H1 (cell line): ENCODE data around the gene FHIT. TPM values are rescaled to one million over a fixed set of nuclear protein-coding genes. Genes with fewer than 3 reads are reported as not detected.

Source experiments
- CTCF ChIA-PET: fragments of 300-600 bp; sonication (Branson Sonifier 250); formaldehyde crosslinking; loops from one replicate; lab custom pipeline; 2021; ENCODE audit not compliant: partially characterized antibody; lab: Charles Lee
- POLR2A ChIA-PET: fragments of 300-600 bp; sonication (Branson Sonifier 250); formaldehyde crosslinking; loops from one replicate; lab custom pipeline; 2021; ENCODE audit warnings: inconsistent platforms; ENCODE audit not compliant: partially characterized antibody; lab: Charles Lee
- DNase-seq, 2 experiments: peaks; one replicate each; pipeline versions ENCODE4 v3.0.0 to v3.0.0-alpha.2; 2010 to 2022; ENCODE audit warnings: low spot score in 2 of 2, low read depth in 1 of 2, mixed read lengths in 1 of 2
- FAIRE-seq: peaks from 2 replicates; lab custom pipeline; 2011; peaks lifted over from hg19 to GRCh38; lab: Jason Lieb, UNC
- H2AFZ ChIP-seq: 2 replicates; pipeline ENCODE4 v1.8.1; 2012; ENCODE audit warnings: low read length, inconsistent platforms
- H2AK5ac ChIP-seq: 2 replicates; pipeline ENCODE4 v1.6.1; 2013; ENCODE audit warnings: low read depth, low read length
- H2BK120ac ChIP-seq: replicated peaks from 2 replicates; pipeline ENCODE3; 2013; ENCODE audit warnings: low read depth, low read length, inconsistent platforms
- H2BK12ac ChIP-seq: 2 replicates; pipeline ENCODE4 v1.6.1; 2013; ENCODE audit warnings: low read depth, low read length
- H2BK15ac ChIP-seq: 2 replicates; pipeline ENCODE4 v1.6.1; 2013; ENCODE audit warnings: low read length
- H2BK20ac ChIP-seq: 2 replicates; pipeline ENCODE4 v1.6.1; 2013; ENCODE audit warnings: low read length
- H2BK5ac ChIP-seq: 2 replicates; pipeline ENCODE4 v1.6.1; 2013; ENCODE audit warnings: low read depth, low read length
- H3K14ac ChIP-seq: 2 replicates; pipeline ENCODE4 v1.6.1; 2013; ENCODE audit warnings: inconsistent platforms; ENCODE audit not compliant: insufficient read length
- H3K18ac ChIP-seq: 2 replicates; pipeline ENCODE4 v1.6.1; 2013; ENCODE audit warnings: low read length; ENCODE audit errors: extremely low read depth
- H3K23ac ChIP-seq: 2 replicates; pipeline ENCODE4 v1.6.1; 2013; ENCODE audit warnings: inconsistent platforms; ENCODE audit not compliant: insufficient read length
- H3K23me2 ChIP-seq: 2 replicates; pipeline ENCODE4 v1.6.1; 2013; ENCODE audit warnings: low read depth, low read length
- H3K27ac ChIP-seq: 2 replicates; pipeline ENCODE4 v1.6.1; 2011; ENCODE audit warnings: low read depth, low read length, inconsistent platforms
- H3K27me3 ChIP-seq, 4 experiments: replicated peaks in 1 of 4; 1 replicate in 1 of 4; 2 replicates in 3 of 4; pipeline versions ENCODE4 v1.6.1 to v1.8.1; 2011 to 2013; ENCODE audit warnings: low read length in 3 of 4, mild to moderate bottlenecking in 3 of 4, inconsistent platforms in 2 of 4, mixed read lengths in 2 of 4, moderate library complexity in 1 of 4; ENCODE audit not compliant: control insufficient read depth in 3 of 4, insufficient read depth in 3 of 4; ENCODE audit errors: extremely low read depth in 1 of 4
- H3K36me3 ChIP-seq, 4 experiments: 2 replicates each; pipeline versions ENCODE4 v1.6.1 to v1.8.1; 2011 to 2013; ENCODE audit warnings: mild to moderate bottlenecking in 4 of 4, low read length in 3 of 4, moderate library complexity in 2 of 4, control low read depth in 1 of 4, inconsistent platforms in 1 of 4; ENCODE audit not compliant: insufficient read depth in 4 of 4, control insufficient read depth in 2 of 4
- H3K4ac ChIP-seq: replicated peaks from 2 replicates; pipeline ENCODE3; 2013; ENCODE audit warnings: low read length, low read depth, mixed read lengths, inconsistent platforms; ENCODE audit not compliant: insufficient read length
- H3K4me1 ChIP-seq, 4 experiments: replicated peaks in 1 of 4; 1 replicate in 1 of 4; 2 replicates in 3 of 4; pipeline versions ENCODE4 v1.6.1 to v1.8.1; 2011 to 2013; ENCODE audit warnings: low read length in 3 of 4, inconsistent platforms in 2 of 4, mixed read lengths in 1 of 4; ENCODE audit not compliant: insufficient read depth in 4 of 4, control insufficient read depth in 3 of 4
- H3K4me2 ChIP-seq, 2 experiments: 2 replicates each; pipeline versions ENCODE4 v1.6.1 to v1.8.1; 2011 to 2013; ENCODE audit warnings: low read depth in 2 of 2, low read length in 2 of 2, control low read depth in 1 of 2, inconsistent platforms in 1 of 2, mild to moderate bottlenecking in 1 of 2; ENCODE audit not compliant: insufficient read depth in 1 of 2
- H3K4me3 ChIP-seq, 4 experiments: fragments of 200-600, 300-600 bp in 1 of 4; sonication (generic), shearing (Covaris generic), sonication (Bioruptor Twin) in 1 of 4; 2 replicates each; pipeline versions ENCODE4 v1.5.1 to v1.8.1; 2011 to 2016; ENCODE audit warnings: low read length in 4 of 4, low read depth in 3 of 4, control low read depth in 2 of 4, inconsistent platforms in 2 of 4, mild to moderate bottlenecking in 2 of 4, mixed read lengths in 1 of 4, moderate library complexity in 1 of 4; ENCODE audit not compliant: insufficient read depth in 2 of 4; ENCODE audit errors: extremely low read depth in 1 of 4
- H3K56ac ChIP-seq: replicated peaks from 2 replicates; pipeline ENCODE3; 2013; ENCODE audit warnings: low read depth, mild to moderate bottlenecking, mixed read lengths, low read length, inconsistent platforms; ENCODE audit not compliant: insufficient read length
- H3K79me1 ChIP-seq: 2 replicates; pipeline ENCODE4 v1.6.1; 2013; ENCODE audit warnings: low read depth, low read length, control low read depth
- H3K79me2 ChIP-seq, 2 experiments: 2 replicates each; pipeline versions ENCODE4 v1.6.1 to v1.8.1; 2012 to 2013; ENCODE audit warnings: low read length in 2 of 2, mild to moderate bottlenecking in 2 of 2, inconsistent platforms in 1 of 2; ENCODE audit not compliant: insufficient read depth in 2 of 2, control insufficient read depth in 1 of 2
- H3K9ac ChIP-seq, 4 experiments: replicated peaks in 1 of 4; 1 replicate in 1 of 4; 2 replicates in 3 of 4; pipeline versions ENCODE4 v1.6.1 to v1.8.1; 2011 to 2013; ENCODE audit warnings: low read depth in 3 of 4, low read length in 3 of 4, control low read depth in 2 of 4, mild to moderate bottlenecking in 2 of 4, moderate library complexity in 2 of 4, inconsistent platforms in 1 of 4; ENCODE audit errors: extremely low read depth in 1 of 4
- H3K9me3 ChIP-seq, 2 experiments: 2 replicates each; pipeline versions ENCODE4 v1.6.1 to v1.8.1; 2012 to 2013; ENCODE audit warnings: mild to moderate bottlenecking in 2 of 2, moderate library complexity in 2 of 2, control low read depth in 1 of 2, inconsistent platforms in 1 of 2, low read depth in 1 of 2, low read length in 1 of 2, mixed read lengths in 1 of 2; ENCODE audit not compliant: insufficient read depth in 2 of 2
- H4K20me1 ChIP-seq, 2 experiments: replicated peaks in 1 of 2; 2 replicates each; pipeline versions ENCODE3 to v1.8.1; 2011 to 2013; ENCODE audit warnings: inconsistent platforms in 2 of 2, low read length in 2 of 2, mild to moderate bottlenecking in 1 of 2; ENCODE audit not compliant: insufficient read depth in 2 of 2, control insufficient read depth in 1 of 2
- H4K5ac ChIP-seq: 2 replicates; pipeline ENCODE4 v1.6.1; 2013; ENCODE audit warnings: low read length, low read depth, mixed read lengths, inconsistent platforms; ENCODE audit not compliant: insufficient read length
- H4K8ac ChIP-seq: 2 replicates; pipeline ENCODE4 v1.8.0; 2013; ENCODE audit warnings: mild to moderate bottlenecking, moderate library complexity, low read length, inconsistent platforms; ENCODE audit not compliant: insufficient read depth; ENCODE audit errors: extremely low read depth
- H4K91ac ChIP-seq: replicated peaks from 2 replicates; pipeline ENCODE3; 2013; ENCODE audit warnings: low read length, mixed read lengths, inconsistent platforms; ENCODE audit not compliant: insufficient read length
- BCL11A ChIP-seq, 2 experiments: IDR thresholded peaks; one replicate each; pipeline ENCODE4 v1.6.1; 2011; ENCODE audit warnings: low read depth in 2 of 2, low read length in 2 of 2, mild to moderate bottlenecking in 2 of 2
- CHD1 ChIP-seq: IDR thresholded peaks from 2 replicates; pipeline ENCODE4 v1.6.1; 2012; ENCODE audit warnings: low read depth, low read length, improper control_type of control experiment
- GABPA ChIP-seq: IDR thresholded peaks from 2 replicates; pipeline ENCODE4 v1.6.1; 2011; ENCODE audit warnings: mild to moderate bottlenecking, low read length, moderate library complexity, borderline replicate concordance; ENCODE audit not compliant: insufficient read depth
- YY1 ChIP-seq: IDR thresholded peaks from 2 replicates; pipeline ENCODE4 v1.6.1; 2011; ENCODE audit warnings: low read depth, mild to moderate bottlenecking, low read length
- WGBS, 2 experiments: shearing (Covaris generic) in 1 of 2; methylation state at CpG; one replicate each; pipeline versions ENCODE4 v1.1.6 to v1.1.7; 2013 to 2015; ENCODE audit warnings: low lambda C conversion rate in 2 of 2, mixed read lengths in 2 of 2, inconsistent platforms in 1 of 2, low coverage in 1 of 2, missing lambda C conversion rate in 1 of 2; ENCODE audit not compliant: insufficient replicate concordance in 2 of 2, insufficient coverage in 1 of 2, insufficient read length in 1 of 2; ENCODE audit errors: extremely low coverage in 1 of 2, missing lambda C conversion rate in 1 of 2; 5-methylcytosine and 5-hydroxymethylcytosine counted together
- polyA plus RNA-seq, 7 experiments: library from polyadenylated mRNA; depleted of rRNA in 3 of 7; stranded (reverse) in 5 of 7; unstranded in 2 of 7; fragments of >200 nt in 5 of 7; fragments of 200-250 nt in 2 of 7; gene quantifications; 1 replicate in 5 of 7; 2 replicates in 1 of 7; 4 replicates in 1 of 7; pipeline versions ENCODE4 v1.2.1 to v1.2.3, GENCODE V29; 2011 to 2013; ENCODE audit warnings: missing spikeins in 2 of 7, mixed read lengths in 2 of 7
- total RNA-seq: library from RNA; stranded (reverse); fragmentation: NEBNext Ultra II Directional; extraction: Animal tissue kit (Norgen Biotek cat#: 25700); gene quantifications from 2 replicates; pipeline ENCODE4 v1.2.1, GENCODE V29; 2021

The FHIT gene
- total and polyA plus RNA-seq, 2 of the 8 experiments (the other 6 are each of a cell fraction or from before 2014, with no cell fraction given), result 1.2 to 3.2 TPM

DNA sequence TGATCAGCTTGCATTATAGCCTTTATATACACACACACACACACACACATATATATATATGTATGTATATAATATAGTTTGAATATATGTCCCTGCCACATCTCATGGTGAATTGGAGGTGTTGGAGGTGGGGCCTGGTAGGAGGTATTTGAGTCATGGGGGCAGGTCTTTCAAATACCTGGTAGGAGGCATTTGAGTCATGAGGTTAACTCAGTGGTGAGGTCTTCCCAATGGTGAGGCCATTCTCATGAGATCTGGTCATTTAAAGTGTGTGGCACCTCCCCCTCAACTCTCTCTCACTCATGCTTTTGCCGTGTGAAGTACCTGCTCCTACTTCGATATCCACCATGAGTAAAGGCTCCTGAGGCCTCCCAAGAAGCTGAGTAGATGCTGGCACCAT lies 27.5 kb upstream of the FHIT start:
- Histone ChIP-seq H3K79me1 (no peaks in the 10 kb centered on the region), H2BK15ac (no peak overlapping the region), H3K27ac (no peak overlapping the region), H3K23ac (no peak overlapping the region), H2BK12ac (no peak overlapping the region), H3K9ac (no peak overlapping the region), H3K27me3 (no peaks in the 10 kb centered on the region), H2BK120ac (no peak overlapping the region), H2BK5ac (no peak overlapping the region), H4K91ac (no peak overlapping the region), H3K4me1 (no peaks in the 10 kb centered on the region), H3K4ac (no peak overlapping the region), H4K5ac (no peak overlapping the region), H4K8ac (no peak overlapping the region), H3K4me3 (no peak overlapping the region), H3K36me3 (no peaks in the 10 kb centered on the region), H3K79me2 (no peaks in the 10 kb centered on the region), H2BK20ac (no peak overlapping the region), H3K18ac (no peak overlapping the region), H4K20me1 (no peaks in the 10 kb centered on the region), H2AFZ (no peak overlapping the region), H3K14ac (no peak overlapping the region), H3K4me2 (no peak overlapping the region), H3K9me3 (no peaks in the 10 kb centered on the region), H3K23me2 (peaks cover 2% of the 10 kb centered on the region), H2AK5ac (no peak overlapping the region), H3K56ac (no peak overlapping the region)
- WGBS, 2 experiments, result 100% methylated on average over 2 of the region's 2 CpGs; no CpG with 5 or more reads in 1 of the 2 experiments
- TF ChIP-seq GABPA, result no peak
- no peak for TF ChIP-seq YY1
- no peak for TF ChIP-seq CHD1
- TF ChIP-seq BCL11A (IDR thresholded peaks at IDR 0.05; ENCODE audit: low read depth in 2 of 2, low read length in 2 of 2), result no peak
- DNase-seq, result no peak
- ChIA-PET CTCF (interaction anchor here (0.6 to 1.3 kb wide), 2 partner anchors 13 to 566 kb away, joined by 3 read pairs; no protein-coding TSS in a partner anchor), POLR2A (interaction anchor here (0.6 kb wide), 1 partner anchor 860 kb away, joined by 3 read pairs; no protein-coding TSS in a partner anchor)
- no peak for FAIRE-seq
